ENCODE results near the gene CNGA2. TPM values are rescaled to one million over a fixed set of nuclear protein-coding genes. Genes with fewer than 3 reads are reported as not detected.

CNGA2 gene
- total RNA-seq, 1 donor from 2014 or later, result not detected

GRCh38 chrX:151703487-151703886 is 31.1 kb upstream of the CNGA2 start:
- no peak for FAIRE-seq

GRCh38 chrX:151704041-151704663 is 30.4 kb upstream of the CNGA2 start:
- Histone ChIP-seq H3K27me3 (ENCODE audit: control insufficient read depth, insufficient read depth, low read length) (no peaks in the 10 kb centered on the region), H3K36me3 (ENCODE audit: control insufficient read depth, insufficient read depth, low read length) (no peaks in the 10 kb centered on the region), H3K4me3 (ENCODE audit: low read depth, low read length) (no peak overlapping the region)
- no peak for TF ChIP-seq CTCF (IDR thresholded peaks at IDR 0.05; ENCODE audit: insufficient read depth, low read length, severe bottlenecking)
- no peak for FAIRE-seq
- no peak for DNase-seq (ENCODE audit: low read depth)

More at GRCh38 chrX:151703487-151703886, 31.1 kb upstream of the CNGA2 start:
- Histone ChIP-seq H3K36me3 (ENCODE audit: control insufficient read depth, insufficient read depth, low read length) (no peaks in the 10 kb centered on the region), H3K4me3 (ENCODE audit: low read depth, low read length) (no peak overlapping the region), H3K27me3 (ENCODE audit: control insufficient read depth, insufficient read depth, low read length) (no peaks in the 10 kb centered on the region)
- no peak for TF ChIP-seq CTCF (IDR thresholded peaks at IDR 0.05; ENCODE audit: insufficient read depth, low read length, severe bottlenecking)
- DNase-seq (ENCODE audit: low read depth), result no peak

- DNase-seq (ENCODE audit: low read depth) (no peak), FAIRE-seq (no peak)
- Histone ChIP-seq H3K36me3 (ENCODE audit: control insufficient read depth, insufficient read depth, low read length) (no peaks in the 10 kb centered on the region), H3K4me3 (ENCODE audit: low read depth, low read length) (no peak overlapping the region), H3K27me3 (ENCODE audit: control insufficient read depth, insufficient read depth, low read length) (no peaks in the 10 kb centered on the region)
- TF ChIP-seq CTCF (IDR thresholded peaks at IDR 0.05; ENCODE audit: insufficient read depth, low read length, severe bottlenecking), result no peak
Measured at GRCh38 chrX:151708821-151709220, 25.7 kb upstream of the CNGA2 start.

DNA sequence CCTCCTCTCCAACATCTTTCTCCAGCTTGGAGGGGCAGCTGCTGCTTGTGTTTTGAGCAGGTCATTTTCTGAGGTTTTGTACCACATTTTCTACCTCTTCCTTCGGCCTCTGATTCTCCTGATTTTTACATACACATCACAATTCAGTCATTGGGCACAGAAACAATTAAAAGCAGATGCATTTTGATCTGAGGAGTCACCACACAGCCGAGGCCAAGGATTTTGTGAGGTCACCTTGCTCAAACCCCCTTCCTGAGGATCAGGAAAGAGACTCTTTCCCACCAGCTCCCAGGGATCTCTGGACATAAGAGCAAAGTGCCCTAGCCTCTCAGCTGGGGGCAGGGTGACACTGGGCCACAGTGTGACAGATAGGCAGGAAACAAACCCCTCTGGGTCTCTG is 24.1 kb upstream of the CNGA2 start:
- H3K27me3 ChIP-seq (ENCODE audit: control insufficient read depth, insufficient read depth, low read length), result no peaks in the 10 kb centered on the region
- DNase-seq (ENCODE audit: low read depth) (no peak), FAIRE-seq (no peak)
- no peak overlapping the region for H3K4me3 ChIP-seq (ENCODE audit: low read depth, low read length)
- no peak for TF ChIP-seq CTCF (IDR thresholded peaks at IDR 0.05; ENCODE audit: insufficient read depth, low read length, severe bottlenecking)
- no peaks in the 10 kb centered on the region for H3K36me3 ChIP-seq (ENCODE audit: control insufficient read depth, insufficient read depth, low read length)

GRCh38 chrX:151711154-151711553 is 23.4 kb upstream of the CNGA2 start:
- no peaks in the 10 kb centered on the region for H3K27me3 ChIP-seq (ENCODE audit: control insufficient read depth, insufficient read depth, low read length)
- no peak for DNase-seq (ENCODE audit: low read depth)
- TF ChIP-seq CTCF (IDR thresholded peaks at IDR 0.05; ENCODE audit: insufficient read depth, low read length, severe bottlenecking), result no peak
- no peak for FAIRE-seq
- no peak overlapping the region for H3K4me3 ChIP-seq (ENCODE audit: low read depth, low read length)
- no peaks in the 10 kb centered on the region for H3K36me3 ChIP-seq (ENCODE audit: control insufficient read depth, insufficient read depth, low read length)

DNA sequence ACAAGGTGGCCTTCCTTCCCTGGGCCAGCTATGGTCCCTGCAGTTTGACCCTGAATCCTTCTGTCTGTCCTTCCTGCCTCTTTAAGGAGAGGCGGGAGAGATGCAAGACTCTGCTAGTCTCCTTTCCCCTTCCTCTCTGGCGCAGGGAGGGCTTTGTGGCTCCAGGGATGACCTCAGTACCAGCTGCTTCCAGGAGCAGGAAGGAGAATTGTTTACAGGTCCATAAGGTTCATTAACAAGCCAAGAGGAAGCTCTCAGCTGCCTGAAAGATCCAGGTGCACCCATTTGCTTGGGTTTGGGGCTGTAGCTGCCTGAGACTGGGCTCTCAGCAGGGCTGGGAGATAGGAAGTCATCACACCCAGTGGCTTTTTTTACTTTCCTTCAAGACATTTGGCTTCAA is 22.8 kb upstream of the CNGA2 start:
- Histone ChIP-seq H3K27me3 (ENCODE audit: control insufficient read depth, insufficient read depth, low read length) (no peaks in the 10 kb centered on the region), H3K4me3 (ENCODE audit: low read depth, low read length) (no peak overlapping the region), H3K36me3 (ENCODE audit: control insufficient read depth, insufficient read depth, low read length) (no peaks in the 10 kb centered on the region)
- FAIRE-seq, result no peak
- DNase-seq (ENCODE audit: low read depth), result no peak
- no peak for TF ChIP-seq CTCF (IDR thresholded peaks at IDR 0.05; ENCODE audit: insufficient read depth, low read length, severe bottlenecking)

Measured in bronchial epithelial cell (primary cell).